H7 (cell line): Measurements from ENCODE around the gene SRGAP2B. TPM values are rescaled to one million over a fixed set of nuclear protein-coding genes. Genes with fewer than 3 reads are reported as not detected.
"Not testable (repeated sequence)": the region's sequence is repeated elsewhere in the genome, so short reads cannot be mapped to it uniquely, and the experiment has no call there.

Experiments
- DNase-seq: peaks from one replicate; pipeline ENCODE4 v3.0.0; 2012
- H3K27me3 ChIP-seq: 2 replicates; pipeline ENCODE4 v1.6.0; 2011; ENCODE audit warnings: mild to moderate bottlenecking, low read length; ENCODE audit not compliant: control insufficient read depth, insufficient read depth
- H3K36me3 ChIP-seq: replicated peaks from 2 replicates; pipeline ENCODE4 v1.5.1; 2011; ENCODE audit warnings: low read length; ENCODE audit not compliant: control insufficient read depth, insufficient read depth
- H3K4me3 ChIP-seq: 2 replicates; pipeline ENCODE4 v1.5.1; 2011; ENCODE audit warnings: low read depth, mild to moderate bottlenecking, control low read depth, low read length, moderate library complexity; ENCODE audit not compliant: insufficient read depth
- total RNA-seq: library from RNA; depleted of rRNA; stranded (reverse); fragments of >200 nt; shearing (Covaris generic); gene quantifications from 2 replicates; pipeline ENCODE4 v1.2.3, GENCODE V29; 2014

SRGAP2B gene
- total RNA-seq, 1 experiment from 2014 or later = 34.5 TPM

- H3K4me3 ChIP-seq, DNase-seq, H3K27me3 ChIP-seq, H3K36me3 ChIP-seq: not testable (repeated sequence)
These were observed 117.3 kb downstream of the SRGAP2B start for GRCh38 chr1:144977856-144978255.

- not testable (repeated sequence) for H3K36me3 ChIP-seq, DNase-seq, H3K27me3 ChIP-seq, H3K4me3 ChIP-seq
These were observed 123.2 kb downstream of the SRGAP2B start for GRCh38 chr1:144971936-144972335.

- H3K36me3 ChIP-seq, H3K27me3 ChIP-seq, H3K4me3 ChIP-seq, DNase-seq: not testable (repeated sequence)
These were observed 128.6 kb downstream of the SRGAP2B start for GRCh38 chr1:144966488-144966887.

- H3K36me3 ChIP-seq = not testable (repeated sequence)
These were observed 130.4 kb downstream of the SRGAP2B start for GRCh38 chr1:144964765-144965164.

GRCh38 chr1:144964186-144964585 is 130.9 kb downstream of the SRGAP2B start:
- DNase-seq, H3K36me3 ChIP-seq, H3K4me3 ChIP-seq, H3K27me3 ChIP-seq: not testable (repeated sequence)

More at GRCh38 chr1:144964765-144965164, 130.4 kb downstream of the SRGAP2B start:
- not testable (repeated sequence) for H3K4me3 ChIP-seq, DNase-seq, H3K27me3 ChIP-seq

GRCh38 chr1:144963571-144963970 is 131.6 kb downstream of the SRGAP2B start:
- H3K27me3 ChIP-seq, DNase-seq, H3K4me3 ChIP-seq, H3K36me3 ChIP-seq: not testable (repeated sequence)

- H3K27me3 ChIP-seq, DNase-seq, H3K4me3 ChIP-seq, H3K36me3 ChIP-seq: not testable (repeated sequence)
These were observed 133.2 kb downstream of the SRGAP2B start for GRCh38 chr1:144961604-144962583.

- not testable (repeated sequence) for H3K4me3 ChIP-seq, H3K36me3 ChIP-seq, H3K27me3 ChIP-seq, DNase-seq
These were observed 134.1 kb downstream of the SRGAP2B start for GRCh38 chr1:144960929-144961488.

- not testable (repeated sequence) for H3K27me3 ChIP-seq, H3K4me3 ChIP-seq, H3K36me3 ChIP-seq, DNase-seq
These were observed 146.7 kb downstream of the SRGAP2B start for GRCh38 chr1:144948390-144948789.

- not testable (repeated sequence) for DNase-seq, H3K4me3 ChIP-seq, H3K36me3 ChIP-seq, H3K27me3 ChIP-seq
These were observed 147.6 kb downstream of the SRGAP2B start for GRCh38 chr1:144947495-144947894.

GRCh38 chr1:144946525-144947480 is 148.3 kb downstream of the SRGAP2B start:
- H3K4me3 ChIP-seq, H3K36me3 ChIP-seq, H3K27me3 ChIP-seq, DNase-seq: not testable (repeated sequence)

GRCh38 chr1:144941710-144942109 is 153.4 kb downstream of the SRGAP2B start:
- DNase-seq, H3K4me3 ChIP-seq, H3K27me3 ChIP-seq, H3K36me3 ChIP-seq: not testable (repeated sequence)

- H3K36me3 ChIP-seq, DNase-seq, H3K27me3 ChIP-seq, H3K4me3 ChIP-seq: not testable (repeated sequence)
These were observed 155.1 kb downstream of the SRGAP2B start for GRCh38 chr1:144940054-144940453.

GRCh38 chr1:144938627-144939026 is 156.5 kb downstream of the SRGAP2B start:
- H3K36me3 ChIP-seq, DNase-seq, H3K27me3 ChIP-seq, H3K4me3 ChIP-seq: not testable (repeated sequence)
